ENCODE data around the gene FCGBP. TPM values are rescaled to one million over a fixed set of nuclear protein-coding genes. Genes with fewer than 3 reads are reported as not detected.
"Not testable (repeated sequence)": the region's sequence is repeated elsewhere in the genome, so short reads cannot be mapped to it uniquely, and the experiment has no call there.

The FCGBP gene
- polyA plus RNA-seq, 1 experiment, result 0.01 TPM

DNA sequence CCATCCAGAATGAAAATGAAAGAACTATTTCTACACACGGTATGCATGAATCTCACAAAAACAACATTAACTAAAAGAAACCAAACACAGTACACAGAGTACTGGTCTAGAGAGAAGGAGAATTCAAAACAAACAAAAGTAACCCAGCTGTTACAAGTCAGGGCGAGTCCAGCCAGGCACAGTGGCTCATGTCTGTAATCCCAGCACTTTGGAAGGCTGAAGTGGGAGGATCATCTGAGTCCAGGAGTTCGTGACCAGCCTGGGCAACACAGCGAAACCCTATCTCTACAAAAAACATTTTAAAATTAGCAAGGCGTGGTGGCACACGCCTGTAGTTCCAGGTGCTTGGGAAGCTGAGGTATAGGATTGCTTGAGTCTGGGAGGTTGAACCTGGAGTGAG lies 34.8 kb upstream of the FCGBP start:
- POLR2A ChIA-PET, result no interaction called here
- H3K36me3 ChIP-seq (ENCODE audit: control insufficient read depth, insufficient read depth, low read length), result peaks cover 9% of the 10 kb centered on the region
- no peak overlapping the region for H3K4me3 ChIP-seq (ENCODE audit: low read depth, low read length)
- no peak for TF ChIP-seq CTCF (IDR thresholded peaks at IDR 0.05; ENCODE audit: insufficient read depth, low read depth, low read length)
- CTCF ChIA-PET, result interaction anchor here (1.3 kb wide), 1 partner anchor 176 kb away, joined by 6 read pairs; no protein-coding TSS in a partner anchor
- no peaks in the 10 kb centered on the region for H3K27me3 ChIP-seq (ENCODE audit: control insufficient read depth, insufficient read depth, low read length)
- DNase-seq (ENCODE audit: low read depth), result no peak

DNA sequence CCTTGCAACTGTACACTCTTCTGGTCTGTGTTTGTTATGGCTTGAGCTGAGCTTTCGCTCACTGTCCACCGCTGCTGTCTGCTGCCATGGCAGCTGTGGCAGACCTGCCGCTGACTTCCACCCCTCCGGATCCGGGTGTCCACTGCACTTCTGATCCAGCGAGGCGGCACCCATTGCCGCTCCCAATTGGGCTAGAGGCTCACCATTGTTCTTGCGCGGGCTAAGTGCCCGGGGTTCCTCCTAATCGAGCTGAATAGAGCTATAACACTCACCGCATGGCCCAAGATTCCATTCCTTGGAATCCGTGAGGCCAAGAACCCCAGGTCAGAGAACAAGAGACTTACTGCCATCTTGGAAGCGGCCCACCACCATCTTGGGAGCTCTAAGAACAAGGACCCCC lies 34.4 kb upstream of the FCGBP start:
- no peak overlapping the region for H3K4me3 ChIP-seq (ENCODE audit: low read depth, low read length)
- no peak for TF ChIP-seq CTCF (IDR thresholded peaks at IDR 0.05; ENCODE audit: insufficient read depth, low read depth, low read length)
- no peaks in the 10 kb centered on the region for H3K27me3 ChIP-seq (ENCODE audit: control insufficient read depth, insufficient read depth, low read length)
- DNase-seq (ENCODE audit: low read depth), result no peak
- peaks cover 5% of the 10 kb centered on the region; the same call in 1 of the 2 replicates for H3K36me3 ChIP-seq (ENCODE audit: control insufficient read depth, insufficient read depth, low read length)
- ChIA-PET CTCF (interaction anchor here (0.6 to 1.3 kb wide), 2 partner anchors 176 to 465 kb away, joined by 3 to 6 read pairs; no protein-coding TSS in a partner anchor), POLR2A (no interaction called here)

GRCh38 chr19:39967561-39967960 lies 33.1 kb upstream of the FCGBP start:
- TF ChIP-seq CTCF (IDR thresholded peaks at IDR 0.05; ENCODE audit: insufficient read depth, low read depth, low read length), result no peak
- DNase-seq (ENCODE audit: low read depth), result no peak
- ChIA-PET POLR2A (no interaction called here), CTCF (no interaction called here)
- no peaks in the 10 kb centered on the region for H3K27me3 ChIP-seq (ENCODE audit: control insufficient read depth, insufficient read depth, low read length)
- H3K36me3 ChIP-seq (ENCODE audit: control insufficient read depth, insufficient read depth, low read length), result peaks cover 3% of the 10 kb centered on the region; the same call in 1 of the 2 replicates
- H3K4me3 ChIP-seq (ENCODE audit: low read depth, low read length), result no peak overlapping the region

DNA sequence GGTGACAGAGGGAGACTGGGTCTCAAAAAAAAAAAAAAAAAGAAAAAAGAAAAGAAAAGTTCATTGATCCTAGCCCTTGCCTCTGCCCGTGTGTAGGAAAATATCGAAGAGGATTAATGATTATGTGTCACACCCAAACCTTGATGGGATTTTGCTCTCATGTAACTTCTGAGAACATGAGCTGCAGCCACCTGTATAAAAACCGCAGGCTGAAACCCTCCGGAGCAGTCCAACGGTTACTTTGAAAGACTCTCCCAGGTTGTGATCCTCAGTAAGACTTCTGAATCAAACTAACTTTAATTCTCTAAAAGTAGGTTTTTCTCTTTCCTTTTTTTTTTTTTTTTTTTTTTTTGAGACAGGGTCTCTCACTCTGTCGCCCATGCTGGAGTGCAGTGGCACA lies 32.2 kb upstream of the FCGBP start:
- Histone ChIP-seq H3K4me3 (ENCODE audit: low read depth, low read length) (no peak overlapping the region), H3K27me3 (ENCODE audit: control insufficient read depth, insufficient read depth, low read length) (no peaks in the 10 kb centered on the region), H3K36me3 (ENCODE audit: control insufficient read depth, insufficient read depth, low read length) (no peaks in the 10 kb centered on the region)
- DNase-seq (ENCODE audit: low read depth), result no peak
- CTCF ChIA-PET, result no interaction called here
- no peak for TF ChIP-seq CTCF (IDR thresholded peaks at IDR 0.05; ENCODE audit: insufficient read depth, low read depth, low read length)
- POLR2A ChIA-PET, result no interaction called here

DNA sequence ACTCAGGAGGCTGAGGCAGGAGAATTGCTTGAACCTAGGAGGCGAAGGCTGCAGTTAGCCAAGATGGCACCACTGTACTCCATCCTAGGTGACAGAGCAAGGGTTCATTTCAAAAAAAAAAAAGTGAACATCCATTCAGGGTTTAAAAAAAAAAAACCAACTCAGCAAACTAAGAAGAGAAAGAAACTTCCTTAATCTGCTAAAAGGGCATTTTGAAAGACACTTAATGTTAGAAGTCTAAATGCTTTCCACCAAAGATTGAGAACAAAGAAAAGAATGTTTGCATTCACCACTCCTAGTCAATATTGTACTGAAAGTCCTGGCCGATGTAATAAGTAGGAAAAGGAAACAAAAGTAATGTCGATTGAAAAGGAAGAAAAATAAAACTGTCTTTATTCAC lies 29.5 kb upstream of the FCGBP start:
- ChIA-PET CTCF (interaction anchor here (0.6 kb wide), 1 partner anchor 104 kb away, joined by 3 read pairs; no protein-coding TSS in a partner anchor), POLR2A (no interaction called here)
- no peaks in the 10 kb centered on the region for H3K27me3 ChIP-seq (ENCODE audit: control insufficient read depth, insufficient read depth, low read length)
- no peak for TF ChIP-seq CTCF (IDR thresholded peaks at IDR 0.05; ENCODE audit: insufficient read depth, low read depth, low read length)
- no peak overlapping the region for H3K4me3 ChIP-seq (ENCODE audit: low read depth, low read length)
- no peaks in the 10 kb centered on the region for H3K36me3 ChIP-seq (ENCODE audit: control insufficient read depth, insufficient read depth, low read length)
- no peak for DNase-seq (ENCODE audit: low read depth)

- POLR2A ChIA-PET; H3K36me3 ChIP-seq (ENCODE audit: control insufficient read depth, insufficient read depth, low read length); H3K4me3 ChIP-seq (ENCODE audit: low read depth, low read length); DNase-seq (ENCODE audit: low read depth); CTCF ChIA-PET; H3K27me3 ChIP-seq (ENCODE audit: control insufficient read depth, insufficient read depth, low read length): not testable (repeated sequence)
Measured at GRCh38 chr19:39959407-39959806, 25.0 kb upstream of the FCGBP start.

DNA sequence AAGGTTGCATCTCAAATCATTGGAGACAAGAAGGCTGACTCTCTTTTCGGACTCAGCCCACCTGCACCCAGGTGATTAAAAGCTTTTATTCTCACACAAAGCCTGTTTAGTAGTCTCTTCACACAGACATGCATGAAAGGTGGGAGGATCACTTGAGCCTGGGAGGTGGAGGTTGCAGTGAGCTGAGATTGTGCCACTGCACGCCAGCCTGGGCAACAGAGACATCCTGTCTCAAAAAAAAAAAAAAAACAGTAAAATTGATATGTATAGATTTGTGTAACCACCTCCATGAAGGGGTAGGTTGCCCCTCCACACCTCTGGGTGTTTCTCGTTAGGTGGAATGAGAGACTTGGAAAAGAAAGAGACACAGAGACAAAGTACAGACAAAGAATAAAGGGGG lies 24.5 kb upstream of the FCGBP start:
- H3K4me3 ChIP-seq (ENCODE audit: low read depth, low read length); DNase-seq (ENCODE audit: low read depth); CTCF ChIA-PET; H3K36me3 ChIP-seq (ENCODE audit: control insufficient read depth, insufficient read depth, low read length); POLR2A ChIA-PET; H3K27me3 ChIP-seq (ENCODE audit: control insufficient read depth, insufficient read depth, low read length): not testable (repeated sequence)

DNA sequence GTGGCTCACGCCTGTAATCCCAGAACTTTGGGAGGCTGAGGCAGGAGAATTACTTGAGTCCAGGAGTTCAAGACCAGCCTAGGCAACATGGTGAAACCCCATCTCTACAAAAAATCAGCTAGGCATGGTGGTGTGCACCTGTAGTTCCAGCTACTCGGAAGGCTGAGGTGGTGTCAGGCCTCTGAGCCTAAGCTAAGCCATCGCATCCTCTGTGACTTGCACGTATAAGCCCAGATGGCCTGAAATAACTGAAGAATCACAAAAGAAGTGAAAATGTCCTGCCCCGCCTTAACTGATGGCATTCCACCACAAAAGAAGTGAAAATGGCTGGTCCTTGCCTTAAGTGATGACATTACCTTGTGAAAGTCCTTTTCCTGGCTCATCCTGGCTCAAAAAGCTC lies 23.5 kb upstream of the FCGBP start:
- CTCF ChIA-PET; POLR2A ChIA-PET; H3K36me3 ChIP-seq (ENCODE audit: control insufficient read depth, insufficient read depth, low read length); H3K27me3 ChIP-seq (ENCODE audit: control insufficient read depth, insufficient read depth, low read length); H3K4me3 ChIP-seq (ENCODE audit: low read depth, low read length); DNase-seq (ENCODE audit: low read depth): not testable (repeated sequence)

All from BJ (cell line).